ENCODE data around the gene KCTD1. TPM values are rescaled to one million over a fixed set of nuclear protein-coding genes. Genes with fewer than 3 reads are reported as not detected.

Gene KCTD1
- total RNA-seq, 2 donors from 2014 or later = 12.2 to 36.3 TPM

DNA sequence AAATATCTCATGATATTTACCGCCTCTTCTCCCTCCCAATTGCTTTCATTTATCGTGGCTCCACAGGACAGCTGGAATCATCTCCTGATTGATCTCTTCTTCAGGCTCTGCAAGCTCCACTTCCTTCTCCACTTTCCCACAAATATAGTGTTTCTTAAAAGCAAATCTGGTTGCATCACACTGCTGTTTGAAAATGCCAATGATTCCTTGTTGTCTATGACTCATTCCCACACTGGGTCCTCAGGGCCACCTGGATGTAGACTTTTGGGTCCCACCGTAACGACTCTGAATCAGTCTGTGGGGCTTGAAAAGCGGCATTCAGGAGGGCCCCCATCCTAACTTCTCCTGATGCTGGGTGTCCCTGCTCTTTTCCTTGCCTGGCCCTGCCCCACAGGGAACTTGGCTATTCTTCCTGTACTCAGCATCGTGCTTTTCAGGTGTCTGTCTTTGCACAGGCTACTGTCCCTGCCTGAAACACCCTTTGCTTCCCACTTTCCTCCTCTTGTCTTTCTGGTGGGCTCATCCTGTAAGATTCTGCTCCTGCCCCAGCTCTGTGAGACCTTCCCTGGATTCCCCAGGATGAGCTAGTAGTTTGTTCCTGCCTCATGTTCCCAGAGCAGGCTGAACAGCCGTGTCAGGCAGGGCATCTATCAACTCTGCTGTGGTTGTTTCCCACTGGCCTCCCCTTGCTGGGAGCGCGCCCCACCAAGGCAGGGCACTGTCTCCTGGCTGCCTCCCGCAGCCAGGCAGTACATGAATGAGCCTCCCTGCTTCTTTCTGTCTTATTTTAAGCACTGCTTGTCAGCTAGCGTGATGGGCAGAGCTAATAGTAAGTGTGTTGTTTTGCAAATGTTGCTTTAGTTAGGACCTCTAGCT is 111.9 kb downstream of the KCTD1 start:
- TF ChIP-seq POLR2A (IDR thresholded peaks at IDR 0.05) = no peak
- TF ChIP-seq, protein P1, sequence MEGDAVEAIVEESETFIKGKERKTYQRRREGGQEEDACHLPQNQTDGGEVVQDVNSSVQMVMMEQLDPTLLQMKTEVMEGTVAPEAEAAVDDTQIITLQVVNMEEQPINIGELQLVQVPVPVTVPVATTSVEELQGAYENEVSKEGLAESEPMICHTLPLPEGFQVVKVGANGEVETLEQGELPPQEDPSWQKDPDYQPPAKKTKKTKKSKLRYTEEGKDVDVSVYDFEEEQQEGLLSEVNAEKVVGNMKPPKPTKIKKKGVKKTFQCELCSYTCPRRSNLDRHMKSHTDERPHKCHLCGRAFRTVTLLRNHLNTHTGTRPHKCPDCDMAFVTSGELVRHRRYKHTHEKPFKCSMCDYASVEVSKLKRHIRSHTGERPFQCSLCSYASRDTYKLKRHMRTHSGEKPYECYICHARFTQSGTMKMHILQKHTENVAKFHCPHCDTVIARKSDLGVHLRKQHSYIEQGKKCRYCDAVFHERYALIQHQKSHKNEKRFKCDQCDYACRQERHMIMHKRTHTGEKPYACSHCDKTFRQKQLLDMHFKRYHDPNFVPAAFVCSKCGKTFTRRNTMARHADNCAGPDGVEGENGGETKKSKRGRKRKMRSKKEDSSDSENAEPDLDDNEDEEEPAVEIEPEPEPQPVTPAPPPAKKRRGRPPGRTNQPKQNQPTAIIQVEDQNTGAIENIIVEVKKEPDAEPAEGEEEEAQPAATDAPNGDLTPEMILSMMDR (IDR thresholded peaks at IDR 0.05) = no peak
- 70 to 74% methylated on average over 11 of the region's 11 CpGs for WGBS, 2 donors
- Histone ChIP-seq H3K4me3 (no peak overlapping the region), H3K36me3 (replicated peaks in 1 of 2; ENCODE audit: insufficient read depth in 1 of 2, low read depth in 2 of 2) (no peaks in the 10 kb centered on the region), H3K27ac (no peak overlapping the region), H3K27me3 (no peaks in the 10 kb centered on the region), H3K9me3 (no peaks in the 10 kb centered on the region), H3K4me1 (no peaks in the 10 kb centered on the region)
- DNase-seq (no peak), ATAC-seq (no peak)
- intact Hi-C loops (cut with DNase I) = no loop called here

DNA sequence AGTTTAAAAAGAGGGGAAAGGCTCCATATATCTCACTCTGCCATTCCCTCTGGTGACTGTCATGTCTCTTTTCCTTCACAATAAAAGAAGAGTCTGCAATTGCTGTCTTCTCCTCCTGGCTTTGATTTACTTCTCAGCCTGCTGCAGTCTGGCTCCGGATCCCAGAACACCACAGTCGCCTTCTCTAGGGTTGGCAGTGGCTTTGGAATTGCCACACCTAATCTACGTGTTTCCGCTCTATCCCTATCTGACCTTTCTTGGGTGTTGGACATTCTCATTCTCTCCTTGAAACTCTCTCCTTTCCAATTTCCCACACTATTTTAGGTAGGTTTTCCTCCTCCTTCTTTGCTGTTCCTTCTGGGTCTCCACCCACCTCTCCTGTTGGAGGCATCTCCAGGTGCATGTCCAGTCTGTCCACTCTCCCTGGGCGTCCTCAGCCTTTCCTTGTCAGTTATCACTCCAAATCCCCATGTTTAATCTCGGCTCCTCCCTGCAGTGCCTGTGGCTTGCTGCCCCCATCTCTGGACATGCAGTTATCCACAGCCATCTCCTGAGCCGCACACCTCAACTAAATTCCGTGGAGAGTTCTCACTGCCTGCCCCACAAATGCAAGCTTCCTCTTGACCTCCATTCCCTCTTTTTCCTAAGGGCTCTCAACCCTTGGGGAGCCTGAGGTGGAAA is 112.8 kb downstream of the KCTD1 start:
- intact Hi-C loops (cut with DNase I) = no loop called here
- Histone ChIP-seq H3K9me3 (no peaks in the 10 kb centered on the region), H3K27me3 (no peaks in the 10 kb centered on the region), H3K4me1 (no peaks in the 10 kb centered on the region), H3K4me3 (no peak overlapping the region), H3K27ac (no peak overlapping the region), H3K36me3 (replicated peaks in 1 of 2; ENCODE audit: insufficient read depth in 1 of 2, low read depth in 2 of 2) (no peaks in the 10 kb centered on the region)
- no peak for DNase-seq
- TF ChIP-seq, protein P1 (IDR thresholded peaks at IDR 0.05) = no peak
- no peak for TF ChIP-seq POLR2A (IDR thresholded peaks at IDR 0.05)
- WGBS, 2 donors = 78 to 84% methylated on average over 8 of the region's 8 CpGs
- ATAC-seq = no peak

DNA sequence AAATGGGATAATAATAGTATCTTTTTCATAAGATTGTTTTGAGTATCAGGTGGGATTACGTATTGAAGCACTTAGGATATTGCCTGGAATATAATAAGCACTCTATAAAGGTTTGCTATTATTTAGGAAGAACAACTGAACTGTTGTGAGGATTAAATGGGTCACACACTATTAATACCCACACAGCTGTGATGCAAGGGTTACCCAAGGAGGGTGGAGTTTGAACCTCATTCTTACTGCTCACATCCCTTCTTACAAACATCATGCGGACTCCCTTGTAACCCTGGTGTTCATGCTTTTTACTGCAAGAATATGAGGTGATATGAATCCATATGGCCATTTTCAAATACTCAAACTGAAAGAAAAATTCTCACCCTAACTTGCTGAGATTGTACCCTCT is 113.5 kb downstream of the KCTD1 start:
- H3K9me3 ChIP-seq = no peaks in the 10 kb centered on the region
- 57 to 86% methylated on average over 2 of the region's 2 CpGs for WGBS, 2 donors
- ATAC-seq (no peak), DNase-seq (no peak)
- H3K4me1 ChIP-seq = no peaks in the 10 kb centered on the region
- no peak for TF ChIP-seq POLR2A (IDR thresholded peaks at IDR 0.05)
- TF ChIP-seq, protein P1 (IDR thresholded peaks at IDR 0.05) = no peak
- H3K4me3 ChIP-seq = no peak overlapping the region
- intact Hi-C loops (cut with DNase I) = no loop called here
- no peaks in the 10 kb centered on the region for H3K27me3 ChIP-seq
- no peaks in the 10 kb centered on the region for H3K36me3 ChIP-seq (replicated peaks in 1 of 2; ENCODE audit: insufficient read depth in 1 of 2, low read depth in 2 of 2)
- H3K27ac ChIP-seq = no peak overlapping the region

DNA sequence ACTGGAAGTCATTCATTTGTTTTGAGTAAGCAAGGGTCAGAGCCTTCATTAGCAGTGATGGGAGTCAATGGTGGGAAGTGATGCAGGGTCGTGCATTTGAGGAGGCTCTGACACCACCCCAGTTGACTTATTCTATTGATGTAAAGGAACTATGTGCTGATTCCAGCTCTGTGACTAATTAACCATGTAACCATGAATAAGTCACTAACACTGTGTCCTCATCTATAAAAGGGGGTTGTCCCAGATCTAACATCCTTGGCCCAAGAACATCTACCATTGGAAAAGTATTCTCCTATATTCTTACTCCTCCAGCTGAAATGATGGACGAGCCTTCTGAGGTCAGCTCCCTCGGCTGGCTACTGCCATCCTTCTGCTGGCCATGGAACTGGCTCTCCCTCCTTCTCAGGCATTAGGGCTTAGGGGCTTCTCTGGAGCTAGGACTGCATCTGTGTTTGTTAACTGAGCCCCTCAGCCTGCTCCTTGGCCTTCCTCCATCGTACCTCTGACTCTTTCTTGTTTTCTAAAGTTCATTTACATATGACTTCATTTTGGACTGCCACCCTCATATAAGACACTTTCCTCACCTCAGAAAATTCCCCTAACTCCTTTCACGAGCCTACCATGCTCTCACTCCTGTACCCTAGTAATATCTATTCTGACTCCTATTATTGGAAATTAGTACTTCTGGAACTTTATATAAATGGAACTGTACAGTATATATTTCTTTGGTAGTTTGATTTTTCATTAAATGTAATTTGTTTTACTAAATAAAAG is 115.5 kb downstream of the KCTD1 start:
- Histone ChIP-seq H3K27me3 (no peaks in the 10 kb centered on the region), H3K4me3 (no peak overlapping the region), H3K27ac (no peak overlapping the region), H3K4me1 (no peaks in the 10 kb centered on the region), H3K9me3 (no peaks in the 10 kb centered on the region), H3K36me3 (replicated peaks in 1 of 2; ENCODE audit: insufficient read depth in 1 of 2, low read depth in 2 of 2) (no peaks in the 10 kb centered on the region)
- intact Hi-C loops (cut with DNase I) = no loop called here
- WGBS, 2 donors = 61 to 68% methylated on average over 5 of the region's 5 CpGs
- ATAC-seq (no peak), DNase-seq (no peak)
- TF ChIP-seq, protein P1 (IDR thresholded peaks at IDR 0.05) = no peak
- no peak for TF ChIP-seq POLR2A (IDR thresholded peaks at IDR 0.05)

All from body of pancreas (tissue), 4 donors.